Measurements from ENCODE around the gene AFDN. TPM values are rescaled to one million over a fixed set of nuclear protein-coding genes. Genes with fewer than 3 reads are reported as not detected.

The AFDN gene, protein sequence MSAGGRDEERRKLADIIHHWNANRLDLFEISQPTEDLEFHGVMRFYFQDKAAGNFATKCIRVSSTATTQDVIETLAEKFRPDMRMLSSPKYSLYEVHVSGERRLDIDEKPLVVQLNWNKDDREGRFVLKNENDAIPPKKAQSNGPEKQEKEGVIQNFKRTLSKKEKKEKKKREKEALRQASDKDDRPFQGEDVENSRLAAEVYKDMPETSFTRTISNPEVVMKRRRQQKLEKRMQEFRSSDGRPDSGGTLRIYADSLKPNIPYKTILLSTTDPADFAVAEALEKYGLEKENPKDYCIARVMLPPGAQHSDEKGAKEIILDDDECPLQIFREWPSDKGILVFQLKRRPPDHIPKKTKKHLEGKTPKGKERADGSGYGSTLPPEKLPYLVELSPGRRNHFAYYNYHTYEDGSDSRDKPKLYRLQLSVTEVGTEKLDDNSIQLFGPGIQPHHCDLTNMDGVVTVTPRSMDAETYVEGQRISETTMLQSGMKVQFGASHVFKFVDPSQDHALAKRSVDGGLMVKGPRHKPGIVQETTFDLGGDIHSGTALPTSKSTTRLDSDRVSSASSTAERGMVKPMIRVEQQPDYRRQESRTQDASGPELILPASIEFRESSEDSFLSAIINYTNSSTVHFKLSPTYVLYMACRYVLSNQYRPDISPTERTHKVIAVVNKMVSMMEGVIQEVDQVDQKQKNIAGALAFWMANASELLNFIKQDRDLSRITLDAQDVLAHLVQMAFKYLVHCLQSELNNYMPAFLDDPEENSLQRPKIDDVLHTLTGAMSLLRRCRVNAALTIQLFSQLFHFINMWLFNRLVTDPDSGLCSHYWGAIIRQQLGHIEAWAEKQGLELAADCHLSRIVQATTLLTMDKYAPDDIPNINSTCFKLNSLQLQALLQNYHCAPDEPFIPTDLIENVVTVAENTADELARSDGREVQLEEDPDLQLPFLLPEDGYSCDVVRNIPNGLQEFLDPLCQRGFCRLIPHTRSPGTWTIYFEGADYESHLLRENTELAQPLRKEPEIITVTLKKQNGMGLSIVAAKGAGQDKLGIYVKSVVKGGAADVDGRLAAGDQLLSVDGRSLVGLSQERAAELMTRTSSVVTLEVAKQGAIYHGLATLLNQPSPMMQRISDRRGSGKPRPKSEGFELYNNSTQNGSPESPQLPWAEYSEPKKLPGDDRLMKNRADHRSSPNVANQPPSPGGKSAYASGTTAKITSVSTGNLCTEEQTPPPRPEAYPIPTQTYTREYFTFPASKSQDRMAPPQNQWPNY (N-terminal part only)
- total RNA-seq = 100 to 1,000 TPM; 133 to 391 (median 148) TPM

DNA sequence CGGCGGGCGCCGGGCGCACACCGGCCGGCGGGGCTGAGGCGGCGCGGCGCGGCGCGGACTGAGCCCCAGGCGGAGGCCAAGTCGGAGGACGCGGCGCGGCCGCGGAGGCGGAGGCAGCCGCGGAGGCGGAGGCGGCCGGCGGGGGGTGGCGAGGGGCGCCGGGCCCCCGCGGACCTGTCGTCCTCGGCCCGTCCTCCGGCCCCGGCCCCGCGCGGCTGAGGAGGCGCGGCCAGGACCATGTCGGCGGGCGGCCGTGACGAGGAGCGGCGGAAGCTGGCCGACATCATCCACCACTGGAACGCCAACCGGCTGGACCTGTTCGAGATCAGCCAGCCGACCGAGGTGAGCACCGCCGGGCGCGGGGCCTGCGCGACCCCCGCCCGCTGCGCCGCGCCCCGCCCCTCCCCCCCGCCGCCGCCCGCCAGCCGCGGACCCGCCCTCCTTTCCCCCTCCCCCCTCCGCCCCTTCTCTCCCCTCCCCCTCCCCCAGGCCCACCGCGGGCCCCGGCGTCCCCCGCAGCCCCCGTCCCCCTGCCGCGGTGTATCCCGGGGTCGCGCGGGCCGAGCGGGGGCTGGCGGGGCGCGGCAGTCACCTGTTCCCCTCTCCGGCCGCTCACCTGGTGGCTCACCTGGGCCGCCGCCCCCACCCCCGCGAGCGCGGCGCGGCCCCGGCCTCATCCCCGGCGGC lies at the start of gene AFDN:
Gene AFDN, plus strand, starts transcription at position 16 of the 687 bp plus-strand sequence. Its CDS starts 222 bp downstream, at position 238.
- 0% methylated on average over 3 of the region's 108 CpGs for WGBS
- Histone ChIP-seq H3K4me3 (peak within 1 kb of the TSS; percentile 82), H3K4me1 (peaks cover 32% of the 10 kb centered on the region), H3K9me3 (no peaks in the 10 kb centered on the region), H3K27me3 (no peaks in the 10 kb centered on the region), H3K36me3 (no peaks in the 10 kb centered on the region), H3K27ac (peak within 1 kb of the TSS; percentile 77)
- peak in 1 of 2 donors; percentile 71 for DNase-seq (ENCODE audit: low spot score in 2 of 2)
- TF ChIP-seq POLR2A (IDR thresholded peaks at IDR 0.05) = no peak
- TF ChIP-seq EP300 (IDR thresholded peaks at IDR 0.05) = no peak
- TF ChIP-seq, protein P1, sequence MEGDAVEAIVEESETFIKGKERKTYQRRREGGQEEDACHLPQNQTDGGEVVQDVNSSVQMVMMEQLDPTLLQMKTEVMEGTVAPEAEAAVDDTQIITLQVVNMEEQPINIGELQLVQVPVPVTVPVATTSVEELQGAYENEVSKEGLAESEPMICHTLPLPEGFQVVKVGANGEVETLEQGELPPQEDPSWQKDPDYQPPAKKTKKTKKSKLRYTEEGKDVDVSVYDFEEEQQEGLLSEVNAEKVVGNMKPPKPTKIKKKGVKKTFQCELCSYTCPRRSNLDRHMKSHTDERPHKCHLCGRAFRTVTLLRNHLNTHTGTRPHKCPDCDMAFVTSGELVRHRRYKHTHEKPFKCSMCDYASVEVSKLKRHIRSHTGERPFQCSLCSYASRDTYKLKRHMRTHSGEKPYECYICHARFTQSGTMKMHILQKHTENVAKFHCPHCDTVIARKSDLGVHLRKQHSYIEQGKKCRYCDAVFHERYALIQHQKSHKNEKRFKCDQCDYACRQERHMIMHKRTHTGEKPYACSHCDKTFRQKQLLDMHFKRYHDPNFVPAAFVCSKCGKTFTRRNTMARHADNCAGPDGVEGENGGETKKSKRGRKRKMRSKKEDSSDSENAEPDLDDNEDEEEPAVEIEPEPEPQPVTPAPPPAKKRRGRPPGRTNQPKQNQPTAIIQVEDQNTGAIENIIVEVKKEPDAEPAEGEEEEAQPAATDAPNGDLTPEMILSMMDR (IDR thresholded peaks at IDR 0.05) = no peak

DNA sequence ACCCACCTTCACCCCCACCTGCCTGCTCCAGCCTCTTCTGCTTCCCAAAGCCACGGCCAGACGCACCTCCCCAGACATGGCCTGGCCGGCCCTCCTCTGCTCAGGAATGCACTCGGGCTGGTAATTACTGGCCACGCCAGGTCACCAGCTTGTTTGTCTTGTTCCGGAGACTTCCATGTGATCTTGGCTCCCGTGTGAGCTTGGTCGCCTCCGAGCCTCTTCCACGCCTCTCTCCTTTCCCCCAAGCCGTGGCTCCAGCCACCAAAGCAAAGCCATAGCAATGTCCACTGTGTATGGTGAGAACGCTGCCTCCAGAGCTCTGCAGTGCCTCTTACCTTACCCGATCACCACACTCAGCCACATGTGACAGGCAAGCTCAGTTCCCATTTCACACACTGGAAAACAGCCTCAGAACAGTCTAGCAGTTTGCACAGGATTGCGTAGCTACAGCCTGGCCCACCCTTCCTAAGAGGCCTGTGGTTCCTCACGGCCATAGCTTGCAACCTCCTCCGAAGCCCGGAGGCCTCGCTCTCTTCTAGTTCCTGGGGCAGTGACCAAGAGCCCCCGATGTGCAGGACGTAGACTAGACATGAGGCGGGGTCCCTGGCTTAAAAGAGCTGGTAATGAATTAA lies 48.1 kb upstream of the AFDN start:
- no peaks in the 10 kb centered on the region for H3K4me1 ChIP-seq
- peaks cover 4% of the 10 kb centered on the region for H3K27me3 ChIP-seq
- H3K27ac ChIP-seq = no peak overlapping the region
- peak in 1 of 2 donors; percentile 64 for DNase-seq (ENCODE audit: low spot score in 2 of 2)
- H3K9me3 ChIP-seq = no peaks in the 10 kb centered on the region
- 80% methylated on average over 21 of the region's 21 CpGs for WGBS
- no peak for TF ChIP-seq POLR2AphosphoS5 (IDR thresholded peaks at IDR 0.05)
- TF ChIP-seq, protein P1 (IDR thresholded peaks at IDR 0.05) = no peak
- TF ChIP-seq POLR2A (IDR thresholded peaks at IDR 0.05) = no peak
- TF ChIP-seq EP300 (IDR thresholded peaks at IDR 0.05) = no peak
- H3K36me3 ChIP-seq = no peaks in the 10 kb centered on the region
- H3K4me3 ChIP-seq = no peak overlapping the region

DNA sequence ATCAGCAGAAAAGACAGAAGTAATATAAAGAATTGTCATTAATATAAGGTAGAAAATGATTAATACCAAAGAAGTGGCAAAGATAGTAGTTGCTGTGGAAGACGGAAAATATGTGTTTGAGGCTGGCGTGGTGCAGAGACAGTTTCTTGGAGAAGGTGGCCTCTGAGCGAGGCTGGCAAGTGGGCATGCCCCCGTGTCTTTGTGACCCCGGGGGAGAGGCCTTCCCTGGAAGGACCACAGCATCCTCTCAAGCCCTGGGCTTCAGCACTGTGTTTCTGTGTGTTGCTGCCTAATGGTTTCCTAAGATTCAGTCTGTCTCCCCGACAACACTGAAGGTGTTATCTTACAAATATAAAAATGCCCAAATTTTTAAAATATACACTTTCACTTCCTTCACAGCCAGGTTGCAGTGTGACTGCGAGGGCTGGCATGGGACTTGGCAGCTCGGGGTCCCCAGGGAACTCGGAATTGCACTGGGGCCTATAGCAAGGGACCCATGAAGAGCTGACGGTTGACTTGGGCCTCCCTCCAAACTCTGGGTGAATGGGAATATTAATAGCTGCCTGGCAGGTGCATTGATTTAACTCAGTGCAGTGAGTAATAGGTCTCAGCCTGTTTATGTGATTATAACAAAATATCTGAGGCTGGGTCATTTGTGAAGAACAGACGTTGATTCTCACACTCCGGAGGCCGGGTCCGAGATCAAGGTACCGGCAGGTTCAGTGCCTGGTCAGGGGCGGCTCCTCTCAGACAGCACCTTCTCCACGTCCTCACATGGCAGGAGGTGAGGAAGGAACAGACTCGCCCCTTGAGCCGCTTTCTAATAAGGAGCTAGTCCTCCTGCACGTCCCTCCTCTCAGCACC lies 47.4 kb upstream of the AFDN start:
- no peaks in the 10 kb centered on the region for H3K36me3 ChIP-seq
- no peaks in the 10 kb centered on the region for H3K4me1 ChIP-seq
- no peak overlapping the region for H3K4me3 ChIP-seq
- no peak overlapping the region for H3K27ac ChIP-seq
- TF ChIP-seq EP300 (IDR thresholded peaks at IDR 0.05) (no peak), POLR2AphosphoS5 (IDR thresholded peaks at IDR 0.05) (no peak), POLR2A (IDR thresholded peaks at IDR 0.05) (no peak)
- TF ChIP-seq, protein P1 (IDR thresholded peaks at IDR 0.05) = no peak
- peak in 1 of 2 donors; percentile 49 for DNase-seq (ENCODE audit: low spot score in 2 of 2)
- WGBS = 90% methylated on average over 15 of the region's 20 CpGs
- H3K27me3 ChIP-seq = no peaks in the 10 kb centered on the region
- no peaks in the 10 kb centered on the region for H3K9me3 ChIP-seq

All from suprapubic skin (tissue), 4 donors.